Measurements from ENCODE around the gene EPSTI1. TPM values are rescaled to one million over a fixed set of nuclear protein-coding genes. Genes with fewer than 3 reads are reported as not detected.

EPSTI1 gene
- total and polyA plus RNA-seq, 8 donors: 3.5 to 115 (median 5.2) TPM; not detected in 1

DNA sequence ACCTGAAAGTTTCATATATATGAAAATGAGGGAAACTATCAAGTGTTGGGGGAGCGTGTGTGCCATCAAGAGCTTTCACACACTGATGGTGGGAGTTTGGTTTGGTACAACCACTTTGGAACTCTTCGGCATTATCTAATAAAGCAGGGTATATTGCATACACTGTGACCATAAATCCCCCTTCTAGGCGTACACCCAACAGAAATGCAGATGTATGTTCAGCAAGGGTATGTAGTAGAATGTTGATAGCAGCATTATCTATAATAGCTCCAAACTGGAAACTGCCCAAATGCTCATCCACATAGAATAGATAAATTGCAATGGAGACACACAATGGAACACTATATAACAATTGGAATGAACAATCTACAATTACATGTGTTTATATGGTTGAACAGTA, 139.9 kb downstream of the EPSTI1 start:
- DNase-seq: no peak
- Histone ChIP-seq H3K27me3 (no peaks in the 10 kb centered on the region), H3K9me3 (no peaks in the 10 kb centered on the region), H3K27ac (no peak overlapping the region), H3K4me3 (no peak overlapping the region), H3K4me1 (no peaks in the 10 kb centered on the region), H3K36me3 (no peaks in the 10 kb centered on the region)
- intact Hi-C loops (cut with DNase I; ENCODE audit: low total_unique reads): no loop called here
- WGBS, 5 donors: 80 to 92% (median 88%) methylated on average over 3 of the region's 3 CpGs
- TF ChIP-seq POLR2A (IDR thresholded peaks at IDR 0.05): no peak
- TF ChIP-seq POLR2AphosphoS5 (IDR thresholded peaks at IDR 0.05): no peak
- TF ChIP-seq, protein P1, sequence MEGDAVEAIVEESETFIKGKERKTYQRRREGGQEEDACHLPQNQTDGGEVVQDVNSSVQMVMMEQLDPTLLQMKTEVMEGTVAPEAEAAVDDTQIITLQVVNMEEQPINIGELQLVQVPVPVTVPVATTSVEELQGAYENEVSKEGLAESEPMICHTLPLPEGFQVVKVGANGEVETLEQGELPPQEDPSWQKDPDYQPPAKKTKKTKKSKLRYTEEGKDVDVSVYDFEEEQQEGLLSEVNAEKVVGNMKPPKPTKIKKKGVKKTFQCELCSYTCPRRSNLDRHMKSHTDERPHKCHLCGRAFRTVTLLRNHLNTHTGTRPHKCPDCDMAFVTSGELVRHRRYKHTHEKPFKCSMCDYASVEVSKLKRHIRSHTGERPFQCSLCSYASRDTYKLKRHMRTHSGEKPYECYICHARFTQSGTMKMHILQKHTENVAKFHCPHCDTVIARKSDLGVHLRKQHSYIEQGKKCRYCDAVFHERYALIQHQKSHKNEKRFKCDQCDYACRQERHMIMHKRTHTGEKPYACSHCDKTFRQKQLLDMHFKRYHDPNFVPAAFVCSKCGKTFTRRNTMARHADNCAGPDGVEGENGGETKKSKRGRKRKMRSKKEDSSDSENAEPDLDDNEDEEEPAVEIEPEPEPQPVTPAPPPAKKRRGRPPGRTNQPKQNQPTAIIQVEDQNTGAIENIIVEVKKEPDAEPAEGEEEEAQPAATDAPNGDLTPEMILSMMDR (IDR thresholded peaks at IDR 0.05): no peak
- no peak for TF ChIP-seq EP300 (IDR thresholded peaks at IDR 0.05)

DNA sequence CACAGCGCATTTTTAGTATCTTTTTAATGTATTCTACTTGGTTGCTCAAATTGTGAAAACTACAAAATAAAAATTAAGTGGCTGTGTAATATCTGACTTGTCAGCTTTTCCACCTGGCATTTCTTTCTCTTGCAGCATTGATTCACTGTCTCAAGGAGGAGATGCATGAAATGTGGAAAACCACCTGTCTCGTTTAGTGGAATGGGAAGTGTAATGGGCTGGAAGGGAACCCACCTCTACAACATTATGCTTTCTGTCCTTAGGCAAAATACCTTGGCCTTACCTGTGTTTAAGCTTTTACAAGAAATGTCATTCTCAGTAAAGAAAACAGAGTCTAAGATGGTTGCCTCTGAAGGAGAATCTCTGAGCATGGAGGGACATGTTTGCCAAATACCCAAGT, 142.8 kb downstream of the EPSTI1 start:
- DNase-seq: no peak
- no peaks in the 10 kb centered on the region for H3K27me3 ChIP-seq
- H3K4me1 ChIP-seq: no peaks in the 10 kb centered on the region
- no peak overlapping the region for H3K27ac ChIP-seq
- H3K4me3 ChIP-seq: no peak overlapping the region
- no peaks in the 10 kb centered on the region for H3K9me3 ChIP-seq
- no peaks in the 10 kb centered on the region for H3K36me3 ChIP-seq
- 86 to 96% (median 91%) methylated on average over 2 of the region's 2 CpGs for WGBS, 5 donors
- TF ChIP-seq, protein P1 (IDR thresholded peaks at IDR 0.05): no peak
- no peak for TF ChIP-seq POLR2AphosphoS5 (IDR thresholded peaks at IDR 0.05)
- no peak for TF ChIP-seq EP300 (IDR thresholded peaks at IDR 0.05)
- intact Hi-C loops (cut with DNase I; ENCODE audit: low total_unique reads): no loop called here

DNA sequence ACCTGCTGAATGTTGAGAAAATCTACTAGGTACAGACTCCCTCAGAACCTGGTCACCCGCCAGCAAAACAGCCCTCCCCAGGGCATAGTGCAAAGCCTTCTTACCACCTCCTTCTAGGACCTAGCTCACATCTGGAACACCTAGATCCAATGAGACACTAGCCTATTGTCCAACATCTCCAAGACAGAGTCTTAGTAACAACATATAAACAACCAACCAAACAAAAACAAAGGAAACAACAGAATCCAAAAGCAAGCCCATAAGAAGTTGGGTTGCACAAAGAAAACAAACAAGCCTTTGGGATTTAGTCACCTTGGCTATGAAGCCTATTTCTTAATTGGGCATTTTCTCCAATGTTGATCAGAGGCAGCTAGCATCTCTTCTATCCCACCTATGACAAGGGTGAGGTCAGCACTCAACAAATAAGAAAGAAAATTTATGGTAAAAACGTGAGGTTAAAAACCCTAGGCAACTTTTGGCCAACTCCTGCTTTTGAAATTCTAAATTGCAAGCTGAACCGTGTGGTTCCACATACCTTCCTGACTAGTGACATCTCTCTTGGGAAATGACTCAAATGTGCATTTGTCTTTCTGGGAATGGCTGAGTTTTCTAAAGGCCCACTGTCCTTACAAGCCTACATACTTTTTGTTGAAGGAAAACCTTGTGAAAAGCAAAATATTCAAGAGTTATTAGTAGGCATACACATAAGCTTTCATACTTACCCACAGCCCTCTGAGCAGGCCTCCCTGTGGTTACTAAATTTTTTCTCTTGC, 144.0 kb downstream of the EPSTI1 start:
- TF ChIP-seq, protein P1 (IDR thresholded peaks at IDR 0.05): no peak
- TF ChIP-seq EP300 (IDR thresholded peaks at IDR 0.05) (no peak), POLR2AphosphoS5 (IDR thresholded peaks at IDR 0.05) (no peak), POLR2A (IDR thresholded peaks at IDR 0.05) (no peak)
- H3K4me1 ChIP-seq: no peaks in the 10 kb centered on the region
- no peaks in the 10 kb centered on the region for H3K36me3 ChIP-seq
- no peak for DNase-seq
- H3K4me3 ChIP-seq: no peak overlapping the region
- intact Hi-C loops (cut with DNase I; ENCODE audit: low total_unique reads): no loop called here
- WGBS, 5 donors: 39 to 61% (median 53%) methylated on average over 3 of the region's 3 CpGs
- no peaks in the 10 kb centered on the region for H3K27me3 ChIP-seq
- no peak overlapping the region for H3K27ac ChIP-seq
- no peaks in the 10 kb centered on the region for H3K9me3 ChIP-seq

DNA sequence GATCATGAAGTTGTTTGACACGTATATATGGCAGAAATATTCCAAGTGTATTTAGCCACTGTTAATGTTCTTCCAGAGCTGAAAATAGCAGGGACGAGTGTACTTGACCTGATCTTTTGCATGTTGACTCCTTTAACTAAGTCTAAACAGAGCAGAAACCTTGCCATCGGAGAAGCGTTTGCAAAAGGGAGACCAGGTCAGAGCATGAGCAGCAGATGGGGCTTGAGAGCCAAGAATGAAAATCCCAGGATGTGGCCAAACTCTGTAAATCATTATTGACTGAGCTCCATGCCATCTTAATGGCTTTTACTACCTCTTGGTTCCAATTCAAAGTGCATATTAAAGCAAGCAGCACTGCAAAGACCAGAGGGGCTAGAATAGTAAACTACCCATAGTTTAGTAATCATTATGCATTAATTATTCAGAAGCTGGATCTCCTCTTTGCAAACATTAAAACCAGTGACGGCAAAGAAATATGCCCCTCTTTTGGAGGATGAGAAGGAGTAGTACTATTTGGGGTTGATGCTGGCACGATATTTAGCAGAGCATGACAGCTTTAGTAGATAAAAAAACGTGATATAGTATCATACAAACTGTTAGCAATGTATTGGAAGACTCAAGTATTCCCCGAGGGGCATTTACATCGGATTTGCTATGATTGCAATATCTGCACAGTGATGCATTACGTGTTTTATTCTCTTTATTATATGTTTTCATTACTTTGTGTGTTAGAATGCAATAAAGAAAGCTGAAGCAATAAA, 154.9 kb downstream of the EPSTI1 start:
- H3K4me1 ChIP-seq: peaks cover 0 to 8% (median 4%) of the 10 kb centered on the region in 4 donors
- no peak for TF ChIP-seq EP300 (IDR thresholded peaks at IDR 0.05)
- no peak for TF ChIP-seq POLR2A (IDR thresholded peaks at IDR 0.05)
- TF ChIP-seq, protein P1 (IDR thresholded peaks at IDR 0.05): peak in 1 of 7 experiments; percentile 23
- TF ChIP-seq POLR2AphosphoS5 (IDR thresholded peaks at IDR 0.05): no peak
- no peaks in the 10 kb centered on the region for H3K36me3 ChIP-seq
- DNase-seq: peak in 1 of 2 donors; percentile 61
- H3K27ac ChIP-seq: no peak overlapping the region
- intact Hi-C loops (cut with DNase I; ENCODE audit: low total_unique reads): no loop called here
- no peaks in the 10 kb centered on the region for H3K9me3 ChIP-seq
- no peaks in the 10 kb centered on the region for H3K27me3 ChIP-seq
- no peak overlapping the region for H3K4me3 ChIP-seq
- 46 to 52% (median 48%) methylated on average over 10 of the region's 10 CpGs for WGBS, 5 donors

Other genes starting within 250 kb of the EPSTI1 start
- gene FAM216B, start 210.7 kb downstream of the EPSTI1 start, total RNA-seq: under 1 TPM in 2 of 5 donors, not detected in 3; under 0.01 to 0.18 TPM
- gene FAM216B, start 210.7 kb downstream of the EPSTI1 start, polyA plus RNA-seq: under 1 TPM in 1 of 3 donors, not detected in 2; 0.03 TPM
- 10 to 100 TPM in 1 of 5 donors, 1 to 10 TPM in 4; 4.5 to 16.3 (median 5.8) TPM for gene DNAJC15, start 31.3 kb upstream of the EPSTI1 start, total RNA-seq
- 10 to 100 TPM; 12.4 to 19.3 (median 12.4) TPM for gene DNAJC15, start 31.3 kb upstream of the EPSTI1 start, polyA plus RNA-seq